CD4-positive, alpha-beta T cell (primary cell): ENCODE measurements around the gene LHX4. TPM values are rescaled to one million over a fixed set of nuclear protein-coding genes. Genes with fewer than 3 reads are reported as not detected.

Source experiments
- ATAC-seq: fragments of 200-7000 bp; cut with Tn5 transposase; one replicate; pipeline ENCODE4 v1.10.0; 2022; ENCODE audit warnings: mild to moderate bottlenecking; ENCODE audit not compliant: poor library complexity
- CTCF ChIA-PET: fragments of 350-600 bp; sonication (Branson Sonifier 250); formaldehyde crosslinking; loops from one replicate; lab custom pipeline; 2021; ENCODE audit warnings: antibody characterized with exemption, inconsistent platforms; lab: Charles Lee
- POLR2A ChIA-PET: fragments of 350-600 bp; sonication (Branson Sonifier 250); formaldehyde crosslinking; loops from one replicate; lab custom pipeline; 2021; ENCODE audit warnings: antibody characterized with exemption, inconsistent platforms; lab: Charles Lee
- DNase-seq, 14 experiments: peaks; one replicate each; pipeline ENCODE4 v3.0.0-alpha.2; 2013 to 2020; ENCODE audit warnings: mixed read lengths in 2 of 14
- H3K27ac ChIP-seq, 2 donors: one replicate each; pipeline versions ENCODE4 v1.5.1 to v1.7.0; 2013; ENCODE audit warnings: low read length in 2 of 2, low read depth in 1 of 2, mild to moderate bottlenecking in 1 of 2
- H3K27me3 ChIP-seq, 2 experiments: 1 replicate in 1 of 2; 2 replicates in 1 of 2; pipeline versions ENCODE4 v1.6.1 to v1.7.0; 2013; ENCODE audit warnings: low read length in 2 of 2, control low read depth in 1 of 2, mild to moderate bottlenecking in 1 of 2, moderate library complexity in 1 of 2; ENCODE audit not compliant: insufficient read depth in 2 of 2, control insufficient read depth in 1 of 2
- H3K36me3 ChIP-seq: one replicate; pipeline ENCODE4 v1.6.1; 2013; ENCODE audit warnings: low read length, control low read depth; ENCODE audit not compliant: insufficient read depth
- H3K4me1 ChIP-seq: one replicate; pipeline ENCODE4 v1.6.1; 2013; ENCODE audit warnings: low read length, control low read depth; ENCODE audit not compliant: insufficient read depth
- H3K4me3 ChIP-seq: one replicate; pipeline ENCODE4 v1.5.1; 2013; ENCODE audit warnings: mild to moderate bottlenecking, low read length, moderate library complexity
- H3K9me3 ChIP-seq, 2 experiments: 1 replicate in 1 of 2; 2 replicates in 1 of 2; pipeline versions ENCODE4 v1.6.1 to v1.7.0; 2013; ENCODE audit warnings: low read length in 2 of 2, mild to moderate bottlenecking in 2 of 2, control low read depth in 1 of 2, moderate library complexity in 1 of 2; ENCODE audit not compliant: control insufficient read depth in 1 of 2, insufficient read depth in 1 of 2
- H3K27ac Mint-ChIP-seq: one replicate; pipeline ENCODE4 v1.8.0; 2020; ENCODE audit warnings: mixed read lengths
- H3K27me3 Mint-ChIP-seq: one replicate; pipeline ENCODE4 v1.8.0; 2021; ENCODE audit warnings: mixed read lengths
- H3K36me3 Mint-ChIP-seq: one replicate; pipeline ENCODE4 v1.8.0; 2021; ENCODE audit warnings: low read depth, mixed read lengths
- H3K4me1 Mint-ChIP-seq: one replicate; pipeline ENCODE4 v1.8.0; 2021; ENCODE audit warnings: low read depth, mixed read lengths
- H3K4me3 Mint-ChIP-seq: one replicate; pipeline ENCODE4 v1.8.0; 2020; ENCODE audit warnings: mild to moderate bottlenecking, mixed read lengths
- H3K9me3 Mint-ChIP-seq: one replicate; pipeline ENCODE4 v1.8.0; 2020; ENCODE audit warnings: mixed read lengths
- CTCF ChIP-seq: fragments of 200-600 bp; IDR thresholded peaks from one replicate; pipeline ENCODE4 v1.8.0; 2022; ENCODE audit warnings: antibody characterized with exemption, mild to moderate bottlenecking
- intact Hi-C, 2 experiments: fragments of 100-400 bp; cut with DNase I in 1 of 2; cut with micrococcal nuclease in 1 of 2; formaldehyde crosslinking; loops; one replicate each; pipeline versions ENCODE4 v1.15.1 to v1.9.0; 2023 to 2025; cut with DNase I, micrococcal nuclease
- total RNA-seq, 174 experiments: library from RNA in 2 of 174; stranded (reverse) in 2 of 174; gene quantifications; one replicate each; pipeline ENCODE4 v1.2.3 and lab custom pipeline; 2021 to 2026

The LHX4 gene
- total RNA-seq, 2 experiments from 2014 or later, result 0.03 TPM; not detected in 1

- no peak for DNase-seq
- Mint-ChIP-seq H3K9me3 (no peaks in the 10 kb centered on the region), H3K27me3 (peaks cover 37% of the 10 kb centered on the region), H3K4me1 (no peaks in the 10 kb centered on the region), H3K27ac (no peak overlapping the region), H3K36me3 (no peaks in the 10 kb centered on the region), H3K4me3 (no peak overlapping the region)
- H3K36me3 ChIP-seq, result no peaks in the 10 kb centered on the region
- no peak for TF ChIP-seq CTCF
- H3K9me3 ChIP-seq, result no peaks in the 10 kb centered on the region
- ATAC-seq, result no peak
- no peak overlapping the region for H3K27ac ChIP-seq
- intact Hi-C loops, result no loop called here
- peaks cover 16 to 26% of the 10 kb centered on the region in 2 experiments for H3K27me3 ChIP-seq
- POLR2A ChIA-PET, result no interaction called here
- no peak overlapping the region for H3K4me3 ChIP-seq
- no peaks in the 10 kb centered on the region for H3K4me1 ChIP-seq
- CTCF ChIA-PET, result interaction anchor here (1.6 kb wide), 1 partner anchor 10 kb away, joined by 3 read pairs; no protein-coding TSS in a partner anchor
Measured at GRCh38 chr1:180259431-180260338, 29.6 kb downstream of the LHX4 start.

GRCh38 chr1:180260541-180260940, 30.5 kb downstream of the LHX4 start:
- DNase-seq (no peak), ATAC-seq (no peak)
- Mint-ChIP-seq H3K9me3 (no peaks in the 10 kb centered on the region), H3K36me3 (no peaks in the 10 kb centered on the region), H3K27me3 (peaks cover 30% of the 10 kb centered on the region), H3K4me1 (no peaks in the 10 kb centered on the region), H3K4me3 (no peak overlapping the region), H3K27ac (no peak overlapping the region)
- intact Hi-C loops, result no loop called here
- H3K4me3 ChIP-seq, result no peak overlapping the region
- ChIA-PET CTCF (interaction anchor here (1.6 kb wide), 1 partner anchor 10 kb away, joined by 3 read pairs; no protein-coding TSS in a partner anchor), POLR2A (no interaction called here)
- H3K9me3 ChIP-seq, result no peaks in the 10 kb centered on the region
- TF ChIP-seq CTCF, result no peak
- H3K4me1 ChIP-seq, result no peaks in the 10 kb centered on the region
- peaks cover 13 to 18% of the 10 kb centered on the region in 2 experiments for H3K27me3 ChIP-seq
- H3K27ac ChIP-seq, result no peak overlapping the region
- no peaks in the 10 kb centered on the region for H3K36me3 ChIP-seq

- Mint-ChIP-seq H3K27me3 (peaks cover 25% of the 10 kb centered on the region), H3K9me3 (no peaks in the 10 kb centered on the region), H3K27ac (no peak overlapping the region), H3K4me3 (no peak overlapping the region), H3K4me1 (no peaks in the 10 kb centered on the region), H3K36me3 (no peaks in the 10 kb centered on the region)
- TF ChIP-seq CTCF, result no peak
- no peaks in the 10 kb centered on the region for H3K36me3 ChIP-seq
- ATAC-seq (no peak), DNase-seq (no peak)
- ChIA-PET CTCF (no interaction called here), POLR2A (no interaction called here)
- peaks cover 8 to 15% of the 10 kb centered on the region in 2 experiments for H3K27me3 ChIP-seq
- H3K4me1 ChIP-seq, result no peaks in the 10 kb centered on the region
- intact Hi-C loops, result no loop called here
- no peak overlapping the region for H3K27ac ChIP-seq
- no peak overlapping the region for H3K4me3 ChIP-seq
- H3K9me3 ChIP-seq, result no peaks in the 10 kb centered on the region
Measured at GRCh38 chr1:180261030-180261429, 31.0 kb downstream of the LHX4 start.
